Measurements from ENCODE around the gene CACNA1F. TPM values are rescaled to one million over a fixed set of nuclear protein-coding genes. Genes with fewer than 3 reads are reported as not detected.

The CACNA1F gene
- total and polyA plus RNA-seq, 9 of the 15 experiments (the other 6 are each of a cell fraction or from before 2014, with no cell fraction given), result under 0.01 to 0.41 (median 0.03) TPM; not detected in 3

DNA sequence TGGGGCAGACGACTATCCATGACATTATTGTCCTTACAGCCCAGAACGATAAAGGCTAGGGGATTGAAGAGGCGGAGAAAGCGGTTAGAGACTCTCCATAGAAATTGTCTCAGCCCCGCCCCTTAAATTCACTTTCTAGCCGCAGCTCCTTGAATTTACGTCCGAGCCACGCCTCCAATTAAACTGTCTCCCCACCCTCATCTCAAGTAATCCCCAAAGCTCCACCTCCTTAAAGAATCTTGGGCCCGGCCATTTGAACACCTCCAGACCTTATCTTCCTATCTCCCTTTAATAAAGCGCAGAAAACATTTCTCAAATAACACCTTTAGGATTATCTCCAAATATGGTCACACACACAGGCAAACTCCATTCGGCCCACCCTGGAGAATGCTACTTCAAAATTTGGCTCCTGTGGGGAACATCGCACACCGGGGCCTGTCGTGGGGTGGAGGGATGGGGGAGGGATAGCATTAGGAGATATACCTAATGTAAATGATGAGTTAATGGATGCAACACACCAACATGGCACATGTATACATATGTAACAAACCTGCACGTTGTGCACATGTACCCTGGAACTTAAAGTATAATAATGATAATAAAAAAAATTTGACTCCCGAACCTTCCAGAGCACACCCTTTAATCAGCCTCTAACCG, 77.8 kb downstream of the CACNA1F start (continued):
- TF ChIP-seq MGA (IDR thresholded peaks at IDR 0.05) (no peak), SLC30A9 (CRISPR knock-in tag; IDR thresholded peaks at IDR 0.05) (no peak), BDP1 (IDR thresholded peaks at IDR 0.05; ENCODE audit: insufficient read depth, insufficient read length) (no peak), POLR2AphosphoS2 (IDR thresholded peaks at IDR 0.05; ENCODE audit: low read length) (no peak), ZNF444 (CRISPR knock-in tag; IDR thresholded peaks at IDR 0.05) (no peak), ZNF311 (CRISPR knock-in tag; IDR thresholded peaks at IDR 0.05) (no peak), TARDBP (IDR thresholded peaks at IDR 0.05) (no peak), EP300 (IDR thresholded peaks at IDR 0.05; ENCODE audit: low read length) (no peak), CBX3 (IDR thresholded peaks at IDR 0.05; ENCODE audit: borderline replicate concordance in 1 of 2, low read length in 2 of 2) (no peak), RBM17 (IDR thresholded peaks at IDR 0.05; ENCODE audit: borderline replicate concordance, low read depth, low read length) (no peak)
- TF ChIP-seq, protein P1, sequence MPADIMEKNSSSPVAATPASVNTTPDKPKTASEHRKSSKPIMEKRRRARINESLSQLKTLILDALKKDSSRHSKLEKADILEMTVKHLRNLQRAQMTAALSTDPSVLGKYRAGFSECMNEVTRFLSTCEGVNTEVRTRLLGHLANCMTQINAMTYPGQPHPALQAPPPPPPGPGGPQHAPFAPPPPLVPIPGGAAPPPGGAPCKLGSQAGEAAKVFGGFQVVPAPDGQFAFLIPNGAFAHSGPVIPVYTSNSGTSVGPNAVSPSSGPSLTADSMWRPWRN (IDR thresholded peaks at IDR 0.05; ENCODE audit: low read depth), result no peak
- TF ChIP-seq, protein P2, sequence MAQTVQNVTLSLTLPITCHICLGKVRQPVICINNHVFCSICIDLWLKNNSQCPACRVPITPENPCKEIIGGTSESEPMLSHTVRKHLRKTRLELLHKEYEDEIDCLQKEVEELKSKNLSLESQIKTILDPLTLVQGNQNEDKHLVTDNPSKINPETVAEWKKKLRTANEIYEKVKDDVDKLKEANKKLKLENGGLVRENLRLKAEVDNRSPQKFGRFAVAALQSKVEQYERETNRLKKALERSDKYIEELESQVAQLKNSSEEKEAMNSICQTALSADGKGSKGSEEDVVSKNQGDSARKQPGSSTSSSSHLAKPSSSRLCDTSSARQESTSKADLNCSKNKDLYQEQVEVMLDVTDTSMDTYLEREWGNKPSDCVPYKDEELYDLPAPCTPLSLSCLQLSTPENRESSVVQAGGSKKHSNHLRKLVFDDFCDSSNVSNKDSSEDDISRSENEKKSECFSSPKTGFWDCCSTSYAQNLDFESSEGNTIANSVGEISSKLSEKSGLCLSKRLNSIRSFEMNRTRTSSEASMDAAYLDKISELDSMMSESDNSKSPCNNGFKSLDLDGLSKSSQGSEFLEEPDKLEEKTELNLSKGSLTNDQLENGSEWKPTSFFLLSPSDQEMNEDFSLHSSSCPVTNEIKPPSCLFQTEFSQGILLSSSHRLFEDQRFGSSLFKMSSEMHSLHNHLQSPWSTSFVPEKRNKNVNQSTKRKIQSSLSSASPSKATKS (CRISPR knock-in tag; IDR thresholded peaks at IDR 0.05), result no peak
- TF ChIP-seq, protein P3, sequence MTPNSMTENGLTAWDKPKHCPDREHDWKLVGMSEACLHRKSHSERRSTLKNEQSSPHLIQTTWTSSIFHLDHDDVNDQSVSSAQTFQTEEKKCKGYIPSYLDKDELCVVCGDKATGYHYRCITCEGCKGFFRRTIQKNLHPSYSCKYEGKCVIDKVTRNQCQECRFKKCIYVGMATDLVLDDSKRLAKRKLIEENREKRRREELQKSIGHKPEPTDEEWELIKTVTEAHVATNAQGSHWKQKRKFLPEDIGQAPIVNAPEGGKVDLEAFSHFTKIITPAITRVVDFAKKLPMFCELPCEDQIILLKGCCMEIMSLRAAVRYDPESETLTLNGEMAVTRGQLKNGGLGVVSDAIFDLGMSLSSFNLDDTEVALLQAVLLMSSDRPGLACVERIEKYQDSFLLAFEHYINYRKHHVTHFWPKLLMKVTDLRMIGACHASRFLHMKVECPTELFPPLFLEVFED (CRISPR knock-in tag; conservative IDR thresholded peaks at IDR 0.05), result no peak
